Measurements from ENCODE around the gene ZBTB4. TPM values are rescaled to one million over a fixed set of nuclear protein-coding genes. Genes with fewer than 3 reads are reported as not detected.

Gene ZBTB4
- total and polyA plus RNA-seq, 9 of the 15 experiments (the other 6 are each of a cell fraction or from before 2014, with no cell fraction given): 0.92 to 6.9 (median 3.3) TPM

DNA sequence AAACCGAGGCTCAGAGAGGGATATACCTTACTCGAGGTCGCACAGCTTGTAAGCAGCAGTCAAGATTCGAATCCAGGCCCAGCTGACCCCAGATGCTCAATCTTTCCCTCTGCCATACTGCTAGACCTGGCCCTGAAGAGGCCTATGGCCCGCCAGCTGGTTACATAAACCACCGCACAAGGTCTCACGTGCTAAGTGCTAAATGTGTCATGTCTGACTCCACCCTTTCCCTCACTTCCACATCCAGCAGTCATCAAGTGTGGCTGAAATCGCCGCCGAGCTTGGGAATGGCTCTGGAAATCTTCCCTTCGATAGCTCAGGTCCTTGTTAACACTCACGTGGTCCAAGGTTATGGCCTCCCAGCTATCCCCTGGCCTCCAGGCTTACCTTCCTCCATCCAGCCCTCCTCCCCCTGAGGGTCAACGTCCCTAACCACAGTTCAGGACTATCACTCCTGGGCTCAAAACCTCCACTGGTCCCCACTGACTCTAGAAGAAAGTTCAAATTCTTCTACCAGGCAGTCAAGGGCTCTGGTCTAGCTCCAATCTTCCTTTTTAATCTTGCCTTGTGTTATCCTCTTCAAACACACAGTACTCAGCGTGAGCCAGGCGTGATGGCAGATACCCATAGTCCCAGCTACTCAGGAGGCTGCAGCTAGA is 3.5 kb downstream of the ZBTB4 start (continued):
- TF ChIP-seq, protein P1, sequence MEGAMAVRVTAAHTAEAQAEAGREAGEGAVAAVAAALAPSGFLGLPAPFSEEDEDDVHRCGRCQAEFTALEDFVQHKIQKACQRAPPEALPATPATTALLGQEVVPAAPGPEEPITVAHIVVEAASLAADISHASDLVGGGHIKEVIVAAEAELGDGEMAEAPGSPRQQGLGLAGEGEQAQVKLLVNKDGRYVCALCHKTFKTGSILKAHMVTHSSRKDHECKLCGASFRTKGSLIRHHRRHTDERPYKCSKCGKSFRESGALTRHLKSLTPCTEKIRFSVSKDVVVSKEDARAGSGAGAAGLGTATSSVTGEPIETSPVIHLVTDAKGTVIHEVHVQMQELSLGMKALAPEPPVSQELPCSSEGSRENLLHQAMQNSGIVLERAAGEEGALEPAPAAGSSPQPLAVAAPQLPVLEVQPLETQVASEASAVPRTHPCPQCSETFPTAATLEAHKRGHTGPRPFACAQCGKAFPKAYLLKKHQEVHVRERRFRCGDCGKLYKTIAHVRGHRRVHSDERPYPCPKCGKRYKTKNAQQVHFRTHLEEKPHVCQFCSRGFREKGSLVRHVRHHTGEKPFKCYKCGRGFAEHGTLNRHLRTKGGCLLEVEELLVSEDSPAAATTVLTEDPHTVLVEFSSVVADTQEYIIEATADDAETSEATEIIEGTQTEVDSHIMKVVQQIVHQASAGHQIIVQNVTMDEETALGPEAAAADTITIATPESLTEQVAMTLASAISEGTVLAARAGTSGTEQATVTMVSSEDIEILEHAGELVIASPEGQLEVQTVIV (CRISPR knock-in tag; IDR thresholded peaks at IDR 0.05; ENCODE audit: borderline replicate concordance): no peak
- TF ChIP-seq MXI1 (IDR thresholded peaks at IDR 0.05; ENCODE audit: low read depth, low read length) (no peak), NFE2 (IDR thresholded peaks at IDR 0.05; ENCODE audit: low read depth) (peak; percentile 24; the same call in 1 of the 2 replicates), RBM14 (IDR thresholded peaks at IDR 0.05; ENCODE audit: borderline replicate concordance, insufficient read depth, low read depth, low read length) (no peak), ZNF263 (CRISPR knock-in tag; IDR thresholded peaks at IDR 0.05; ENCODE audit: borderline replicate concordance) (no peak; the same call in 1 of the 2 replicates), PCBP1 (IDR thresholded peaks at IDR 0.05; ENCODE audit: low read depth, low read length, poor library complexity, severe bottlenecking) (no peak), SMARCA4 (IDR thresholded peaks at IDR 0.05) (peak; percentile 73), HDAC3 (IDR thresholded peaks at IDR 0.05; ENCODE audit: borderline replicate concordance, partially characterized antibody) (no peak), CBFA2T3 (IDR thresholded peaks at IDR 0.05) (peak; percentile 85), CHCHD3 (CRISPR knock-in tag; IDR thresholded peaks at IDR 0.05) (no peak), POLR2AphosphoS5 (IDR thresholded peaks at IDR 0.05; ENCODE audit: control insufficient read depth, insufficient read depth, low read depth, low read length) (peak; percentile 57; the same call in 1 of the 2 replicates), ZNF586 (CRISPR knock-in tag; conservative IDR thresholded peaks at IDR 0.05) (no peak), DACH1 (IDR thresholded peaks at IDR 0.05; ENCODE audit: partially characterized antibody) (no peak), CXXC5 (CRISPR knock-in tag; IDR thresholded peaks at IDR 0.05) (peak; percentile 74), ZNF436 (CRISPR knock-in tag; IDR thresholded peaks at IDR 0.05) (no peak)
- TF ChIP-seq, protein P2, sequence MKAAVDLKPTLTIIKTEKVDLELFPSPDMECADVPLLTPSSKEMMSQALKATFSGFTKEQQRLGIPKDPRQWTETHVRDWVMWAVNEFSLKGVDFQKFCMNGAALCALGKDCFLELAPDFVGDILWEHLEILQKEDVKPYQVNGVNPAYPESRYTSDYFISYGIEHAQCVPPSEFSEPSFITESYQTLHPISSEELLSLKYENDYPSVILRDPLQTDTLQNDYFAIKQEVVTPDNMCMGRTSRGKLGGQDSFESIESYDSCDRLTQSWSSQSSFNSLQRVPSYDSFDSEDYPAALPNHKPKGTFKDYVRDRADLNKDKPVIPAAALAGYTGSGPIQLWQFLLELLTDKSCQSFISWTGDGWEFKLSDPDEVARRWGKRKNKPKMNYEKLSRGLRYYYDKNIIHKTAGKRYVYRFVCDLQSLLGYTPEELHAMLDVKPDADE (conservative IDR thresholded peaks at IDR 0.05; ENCODE audit: control insufficient read depth, low read depth, low read length): no peak
- TF ChIP-seq, protein P3, sequence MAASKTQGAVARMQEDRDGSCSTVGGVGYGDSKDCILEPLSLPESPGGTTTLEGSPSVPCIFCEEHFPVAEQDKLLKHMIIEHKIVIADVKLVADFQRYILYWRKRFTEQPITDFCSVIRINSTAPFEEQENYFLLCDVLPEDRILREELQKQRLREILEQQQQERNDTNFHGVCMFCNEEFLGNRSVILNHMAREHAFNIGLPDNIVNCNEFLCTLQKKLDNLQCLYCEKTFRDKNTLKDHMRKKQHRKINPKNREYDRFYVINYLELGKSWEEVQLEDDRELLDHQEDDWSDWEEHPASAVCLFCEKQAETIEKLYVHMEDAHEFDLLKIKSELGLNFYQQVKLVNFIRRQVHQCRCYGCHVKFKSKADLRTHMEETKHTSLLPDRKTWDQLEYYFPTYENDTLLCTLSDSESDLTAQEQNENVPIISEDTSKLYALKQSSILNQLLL (CRISPR knock-in tag; IDR thresholded peaks at IDR 0.05; ENCODE audit: borderline replicate concordance): no peak
- TF ChIP-seq, protein P4, sequence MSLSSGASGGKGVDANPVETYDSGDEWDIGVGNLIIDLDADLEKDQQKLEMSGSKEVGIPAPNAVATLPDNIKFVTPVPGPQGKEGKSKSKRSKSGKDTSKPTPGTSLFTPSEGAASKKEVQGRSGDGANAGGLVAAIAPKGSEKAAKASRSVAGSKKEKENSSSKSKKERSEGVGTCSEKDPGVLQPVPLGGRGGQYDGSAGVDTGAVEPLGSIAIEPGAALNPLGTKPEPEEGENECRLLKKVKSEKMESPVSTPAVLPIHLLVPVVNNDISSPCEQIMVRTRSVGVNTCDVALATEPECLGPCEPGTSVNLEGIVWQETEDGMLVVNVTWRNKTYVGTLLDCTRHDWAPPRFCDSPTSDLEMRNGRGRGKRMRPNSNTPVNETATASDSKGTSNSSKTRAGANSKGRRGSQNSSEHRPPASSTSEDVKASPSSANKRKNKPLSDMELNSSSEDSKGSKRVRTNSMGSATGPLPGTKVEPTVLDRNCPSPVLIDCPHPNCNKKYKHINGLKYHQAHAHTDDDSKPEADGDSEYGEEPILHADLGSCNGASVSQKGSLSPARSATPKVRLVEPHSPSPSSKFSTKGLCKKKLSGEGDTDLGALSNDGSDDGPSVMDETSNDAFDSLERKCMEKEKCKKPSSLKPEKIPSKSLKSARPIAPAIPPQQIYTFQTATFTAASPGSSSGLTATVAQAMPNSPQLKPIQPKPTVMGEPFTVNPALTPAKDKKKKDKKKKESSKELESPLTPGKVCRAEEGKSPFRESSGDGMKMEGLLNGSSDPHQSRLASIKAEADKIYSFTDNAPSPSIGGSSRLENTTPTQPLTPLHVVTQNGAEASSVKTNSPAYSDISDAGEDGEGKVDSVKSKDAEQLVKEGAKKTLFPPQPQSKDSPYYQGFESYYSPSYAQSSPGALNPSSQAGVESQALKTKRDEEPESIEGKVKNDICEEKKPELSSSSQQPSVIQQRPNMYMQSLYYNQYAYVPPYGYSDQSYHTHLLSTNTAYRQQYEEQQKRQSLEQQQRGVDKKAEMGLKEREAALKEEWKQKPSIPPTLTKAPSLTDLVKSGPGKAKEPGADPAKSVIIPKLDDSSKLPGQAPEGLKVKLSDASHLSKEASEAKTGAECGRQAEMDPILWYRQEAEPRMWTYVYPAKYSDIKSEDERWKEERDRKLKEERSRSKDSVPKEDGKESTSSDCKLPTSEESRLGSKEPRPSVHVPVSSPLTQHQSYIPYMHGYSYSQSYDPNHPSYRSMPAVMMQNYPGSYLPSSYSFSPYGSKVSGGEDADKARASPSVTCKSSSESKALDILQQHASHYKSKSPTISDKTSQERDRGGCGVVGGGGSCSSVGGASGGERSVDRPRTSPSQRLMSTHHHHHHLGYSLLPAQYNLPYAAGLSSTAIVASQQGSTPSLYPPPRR (CRISPR knock-in tag; IDR thresholded peaks at IDR 0.05; ENCODE audit: borderline replicate concordance): no peak
